DND-41 (cell line): Measurements from ENCODE around the gene CC2D2B.

ENCODE experiments used
- ATAC-seq: fragments of 200-7000 bp; cut with Tn5 transposase; 3 replicates; pipeline ENCODE4 v1.9.1; 2021; ENCODE audit warnings: low read depth; ENCODE audit not compliant: insufficient read depth
- DNase-seq: peaks from one replicate; pipeline ENCODE4 v3.0.0-alpha.2; 2020
- H2AFZ ChIP-seq: 2 replicates; pipeline ENCODE4 v1.6.0; 2012; ENCODE audit warnings: low read depth, low read length
- H3K27ac ChIP-seq: 2 replicates; pipeline ENCODE4 v1.5.1; 2012; ENCODE audit warnings: low read length, inconsistent platforms
- H3K27me3 ChIP-seq: fragments of 200-600 bp; sonication (generic); 2 replicates; pipeline ENCODE4 v1.6.0; 2012; ENCODE audit warnings: low read length, mild to moderate bottlenecking, inconsistent platforms; ENCODE audit not compliant: insufficient read depth, poor library complexity
- H3K36me3 ChIP-seq: 2 replicates; pipeline ENCODE4 v1.5.1; 2012; ENCODE audit warnings: low read length, inconsistent platforms; ENCODE audit not compliant: insufficient read depth
- H3K4me1 ChIP-seq: 2 replicates; pipeline ENCODE4 v1.5.1; 2012; ENCODE audit warnings: mild to moderate bottlenecking, low read length; ENCODE audit not compliant: insufficient read depth
- H3K4me2 ChIP-seq: 2 replicates; pipeline ENCODE4 v1.6.0; 2012; ENCODE audit warnings: mild to moderate bottlenecking, moderate library complexity, low read length, inconsistent platforms; ENCODE audit not compliant: insufficient read depth
- H3K4me3 ChIP-seq, 2 experiments: fragments of 200-600 bp in 1 of 2; shearing (Covaris generic) in 1 of 2; 2 replicates each; pipeline ENCODE4 v1.5.1; 2012 to 2016; ENCODE audit warnings: inconsistent platforms in 2 of 2, low read length in 2 of 2, mild to moderate bottlenecking in 2 of 2, low read depth in 1 of 2, moderate library complexity in 1 of 2
- H3K79me2 ChIP-seq: 2 replicates; pipeline ENCODE4 v1.6.0; 2012; ENCODE audit warnings: low read length, inconsistent platforms; ENCODE audit not compliant: insufficient read depth
- H3K9ac ChIP-seq: 2 replicates; pipeline ENCODE4 v1.6.0; 2012; ENCODE audit warnings: low read depth, mild to moderate bottlenecking, inconsistent platforms, low read length, moderate library complexity
- H3K9me3 ChIP-seq: 2 replicates; pipeline ENCODE4 v1.5.1; 2012; ENCODE audit warnings: low read length, moderate library complexity, mild to moderate bottlenecking, inconsistent platforms; ENCODE audit not compliant: insufficient read depth, severe bottlenecking
- H4K20me1 ChIP-seq: 2 replicates; pipeline ENCODE4 v1.6.0; 2012; ENCODE audit warnings: low read length; ENCODE audit not compliant: insufficient read depth
- CTCF ChIP-seq: IDR thresholded peaks from 2 replicates; pipeline ENCODE4 v1.5.1; 2012; ENCODE audit warnings: borderline replicate concordance, low read length, moderate library complexity, mild to moderate bottlenecking; ENCODE audit not compliant: poor library complexity, severe bottlenecking; ENCODE audit errors: extremely low read depth
- EZH2 ChIP-seq: IDR thresholded peaks from 3 replicates; pipeline ENCODE4 v1.6.1; 2012; ENCODE audit warnings: borderline replicate concordance, low read depth, mild to moderate bottlenecking, moderate library complexity, low read length, inconsistent platforms; ENCODE audit not compliant: severe bottlenecking

Gene CC2D2B

GRCh38 chr10:95964756-95965155 lies 57.0 kb downstream of the CC2D2B start:
- TF ChIP-seq CTCF: no peak
- TF ChIP-seq EZH2: no peak
- Histone ChIP-seq H3K4me1 (peaks cover 8% of the 10 kb centered on the region; the same call in 1 of the 2 replicates), H3K9me3 (no peaks in the 10 kb centered on the region), H3K4me3 (no peak overlapping the region), H3K27me3 (peaks cover 8% of the 10 kb centered on the region), H4K20me1 (no peaks in the 10 kb centered on the region), H3K79me2 (no peaks in the 10 kb centered on the region), H3K27ac (no peak overlapping the region), H3K9ac (no peak overlapping the region), H2AFZ (no peak overlapping the region), H3K36me3 (no peaks in the 10 kb centered on the region), H3K4me2 (no peak overlapping the region)
- no peak for ATAC-seq
- DNase-seq: no peak

GRCh38 chr10:95976362-95977229 lies 68.8 kb downstream of the CC2D2B start:
- ATAC-seq: no peak
- H3K36me3 ChIP-seq: no peaks in the 10 kb centered on the region
- no peak for TF ChIP-seq CTCF
- no peak for TF ChIP-seq EZH2

GRCh38 chr10:95982200-95982599 lies 74.4 kb downstream of the CC2D2B start:
- no peak for ATAC-seq
- H3K27ac ChIP-seq: no peak overlapping the region
- H3K9me3 ChIP-seq: no peaks in the 10 kb centered on the region
- H3K4me2 ChIP-seq: no peak overlapping the region
- no peaks in the 10 kb centered on the region for H3K36me3 ChIP-seq
- no peaks in the 10 kb centered on the region for H4K20me1 ChIP-seq
- no peaks in the 10 kb centered on the region for H3K79me2 ChIP-seq
- no peaks in the 10 kb centered on the region for H3K27me3 ChIP-seq
- DNase-seq: no peak
- H2AFZ ChIP-seq: no peak overlapping the region
- no peaks in the 10 kb centered on the region for H3K4me1 ChIP-seq
- no peak overlapping the region for H3K9ac ChIP-seq
- TF ChIP-seq CTCF (no peak), EZH2 (no peak)
- H3K4me3 ChIP-seq: no peak overlapping the region

More at GRCh38 chr10:95976362-95977229, 68.8 kb downstream of the CC2D2B start:
- Histone ChIP-seq H2AFZ (no peak overlapping the region), H3K27me3 (no peaks in the 10 kb centered on the region), H3K4me1 (no peaks in the 10 kb centered on the region), H3K4me2 (no peak overlapping the region), H3K9ac (no peak overlapping the region), H3K79me2 (no peaks in the 10 kb centered on the region), H3K4me3 (no peak overlapping the region), H3K9me3 (no peaks in the 10 kb centered on the region), H3K27ac (no peak overlapping the region), H4K20me1 (no peaks in the 10 kb centered on the region)
- DNase-seq: no peak
